ENCODE measurements around the gene RAB10. TPM values are rescaled to one million over a fixed set of nuclear protein-coding genes. Genes with fewer than 3 reads are reported as not detected.

The RAB10 gene
- total and polyA plus RNA-seq, 9 of the 15 experiments (the other 6 are each of a cell fraction or from before 2014, with no cell fraction given) = 25.1 to 214 (median 157) TPM

DNA sequence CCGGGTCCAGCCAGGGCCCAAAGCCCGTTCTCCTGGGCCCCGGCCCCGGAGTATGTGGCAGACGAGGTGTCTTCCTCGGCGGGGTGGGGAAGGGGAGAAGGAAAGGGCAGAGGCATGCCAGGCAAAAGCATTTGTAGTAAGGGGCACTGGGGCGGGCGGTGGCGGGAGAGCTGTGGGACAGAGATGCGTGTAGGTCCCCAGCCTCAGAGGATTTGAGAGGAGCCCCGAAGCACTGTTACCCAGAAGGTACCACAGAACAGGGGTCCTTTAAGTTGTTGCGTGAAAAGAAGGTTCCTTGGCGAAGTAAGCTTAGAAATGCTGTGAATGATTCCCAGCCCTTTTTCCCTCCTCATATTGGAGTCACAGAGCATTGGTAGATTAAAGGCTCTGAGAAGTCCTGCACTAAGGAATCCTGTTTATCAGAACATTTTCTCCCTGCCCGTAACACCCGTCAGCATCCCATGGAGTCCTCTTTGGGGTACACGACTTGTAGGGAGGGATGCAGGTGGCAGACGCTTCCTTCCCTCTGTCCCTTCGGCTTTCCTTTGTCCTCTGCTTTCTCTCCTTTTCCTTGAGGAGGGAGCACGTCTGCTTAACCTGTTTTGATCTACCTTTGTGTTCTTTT is 151.5 kb downstream of the RAB10 start (continued):
- TF ChIP-seq, protein P1, sequence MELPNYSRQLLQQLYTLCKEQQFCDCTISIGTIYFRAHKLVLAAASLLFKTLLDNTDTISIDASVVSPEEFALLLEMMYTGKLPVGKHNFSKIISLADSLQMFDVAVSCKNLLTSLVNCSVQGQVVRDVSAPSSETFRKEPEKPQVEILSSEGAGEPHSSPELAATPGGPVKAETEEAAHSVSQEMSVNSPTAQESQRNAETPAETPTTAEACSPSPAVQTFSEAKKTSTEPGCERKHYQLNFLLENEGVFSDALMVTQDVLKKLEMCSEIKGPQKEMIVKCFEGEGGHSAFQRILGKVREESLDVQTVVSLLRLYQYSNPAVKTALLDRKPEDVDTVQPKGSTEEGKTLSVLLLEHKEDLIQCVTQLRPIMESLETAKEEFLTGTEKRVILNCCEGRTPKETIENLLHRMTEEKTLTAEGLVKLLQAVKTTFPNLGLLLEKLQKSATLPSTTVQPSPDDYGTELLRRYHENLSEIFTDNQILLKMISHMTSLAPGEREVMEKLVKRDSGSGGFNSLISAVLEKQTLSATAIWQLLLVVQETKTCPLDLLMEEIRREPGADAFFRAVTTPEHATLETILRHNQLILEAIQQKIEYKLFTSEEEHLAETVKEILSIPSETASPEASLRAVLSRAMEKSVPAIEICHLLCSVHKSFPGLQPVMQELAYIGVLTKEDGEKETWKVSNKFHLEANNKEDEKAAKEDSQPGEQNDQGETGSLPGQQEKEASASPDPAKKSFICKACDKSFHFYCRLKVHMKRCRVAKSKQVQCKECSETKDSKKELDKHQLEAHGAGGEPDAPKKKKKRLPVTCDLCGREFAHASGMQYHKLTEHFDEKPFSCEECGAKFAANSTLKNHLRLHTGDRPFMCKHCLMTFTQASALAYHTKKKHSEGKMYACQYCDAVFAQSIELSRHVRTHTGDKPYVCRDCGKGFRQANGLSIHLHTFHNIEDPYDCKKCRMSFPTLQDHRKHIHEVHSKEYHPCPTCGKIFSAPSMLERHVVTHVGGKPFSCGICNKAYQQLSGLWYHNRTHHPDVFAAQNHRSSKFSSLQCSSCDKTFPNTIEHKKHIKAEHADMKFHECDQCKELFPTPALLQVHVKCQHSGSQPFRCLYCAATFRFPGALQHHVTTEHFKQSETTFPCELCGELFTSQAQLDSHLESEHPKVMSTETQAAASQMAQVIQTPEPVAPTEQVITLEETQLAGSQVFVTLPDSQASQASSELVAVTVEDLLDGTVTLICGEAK (IDR thresholded peaks at IDR 0.05) = peak; percentile 40; the same call in 1 of the 2 replicates
- TF ChIP-seq, protein P1 (CRISPR knock-in tag; IDR thresholded peaks at IDR 0.05) = no peak
- TF ChIP-seq CEBPB (tag; IDR thresholded peaks at IDR 0.05) (no peak), MAZ (CRISPR knock-in tag; conservative IDR thresholded peaks at IDR 0.05 in 1 of 2, IDR thresholded peaks at IDR 0.05 in 1 of 2) (peak in 1 of 2 experiments; percentile 7; a peak in 1 of 4 replicates), ZHX1 (conservative IDR thresholded peaks at IDR 0.05; ENCODE audit: low read length) (no peak), ZNF551 (CRISPR knock-in tag; IDR thresholded peaks at IDR 0.05) (no peak), KDM1A (IDR thresholded peaks at IDR 0.05) (0 out of 4 replicates have a peak, but pooled peaks of 1 of the 2 experiments have one; percentile 12), PTBP1 (IDR thresholded peaks at IDR 0.05; ENCODE audit: low read depth, low read length) (0 out of 2 replicates have a peak, but pooled peaks have one; percentile 37), EZH2 (IDR thresholded peaks at IDR 0.05; ENCODE audit: borderline replicate concordance, low read depth, low read length) (no peak), SMAD2 (IDR thresholded peaks at IDR 0.05; ENCODE audit: low read depth, low read length) (no peak), TFAM (CRISPR knock-in tag; conservative IDR thresholded peaks at IDR 0.05) (no peak), FIP1L1 (IDR thresholded peaks at IDR 0.05; ENCODE audit: low read depth, low read length, poor library complexity, severe bottlenecking) (no peak), MCM7 (IDR thresholded peaks at IDR 0.05) (no peak)
- TF ChIP-seq, protein P2, sequence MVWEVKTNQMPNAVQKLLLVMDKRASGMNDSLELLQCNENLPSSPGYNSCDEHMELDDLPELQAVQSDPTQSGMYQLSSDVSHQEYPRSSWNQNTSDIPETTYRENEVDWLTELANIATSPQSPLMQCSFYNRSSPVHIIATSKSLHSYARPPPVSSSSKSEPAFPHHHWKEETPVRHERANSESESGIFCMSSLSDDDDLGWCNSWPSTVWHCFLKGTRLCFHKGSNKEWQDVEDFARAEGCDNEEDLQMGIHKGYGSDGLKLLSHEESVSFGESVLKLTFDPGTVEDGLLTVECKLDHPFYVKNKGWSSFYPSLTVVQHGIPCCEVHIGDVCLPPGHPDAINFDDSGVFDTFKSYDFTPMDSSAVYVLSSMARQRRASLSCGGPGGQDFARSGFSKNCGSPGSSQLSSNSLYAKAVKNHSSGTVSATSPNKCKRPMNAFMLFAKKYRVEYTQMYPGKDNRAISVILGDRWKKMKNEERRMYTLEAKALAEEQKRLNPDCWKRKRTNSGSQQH (CRISPR knock-in tag; IDR thresholded peaks at IDR 0.05) = no peak
